ENCODE data around the gene POFUT2.

Gene POFUT2

GRCh38 chr21:45244799-45245340 is 42.8 kb downstream of the POFUT2 start:
- no peak for TF ChIP-seq PATZ1 (CRISPR knock-in tag; IDR thresholded peaks at IDR 0.05; ENCODE audit: borderline replicate concordance)
- TF ChIP-seq, protein P1, sequence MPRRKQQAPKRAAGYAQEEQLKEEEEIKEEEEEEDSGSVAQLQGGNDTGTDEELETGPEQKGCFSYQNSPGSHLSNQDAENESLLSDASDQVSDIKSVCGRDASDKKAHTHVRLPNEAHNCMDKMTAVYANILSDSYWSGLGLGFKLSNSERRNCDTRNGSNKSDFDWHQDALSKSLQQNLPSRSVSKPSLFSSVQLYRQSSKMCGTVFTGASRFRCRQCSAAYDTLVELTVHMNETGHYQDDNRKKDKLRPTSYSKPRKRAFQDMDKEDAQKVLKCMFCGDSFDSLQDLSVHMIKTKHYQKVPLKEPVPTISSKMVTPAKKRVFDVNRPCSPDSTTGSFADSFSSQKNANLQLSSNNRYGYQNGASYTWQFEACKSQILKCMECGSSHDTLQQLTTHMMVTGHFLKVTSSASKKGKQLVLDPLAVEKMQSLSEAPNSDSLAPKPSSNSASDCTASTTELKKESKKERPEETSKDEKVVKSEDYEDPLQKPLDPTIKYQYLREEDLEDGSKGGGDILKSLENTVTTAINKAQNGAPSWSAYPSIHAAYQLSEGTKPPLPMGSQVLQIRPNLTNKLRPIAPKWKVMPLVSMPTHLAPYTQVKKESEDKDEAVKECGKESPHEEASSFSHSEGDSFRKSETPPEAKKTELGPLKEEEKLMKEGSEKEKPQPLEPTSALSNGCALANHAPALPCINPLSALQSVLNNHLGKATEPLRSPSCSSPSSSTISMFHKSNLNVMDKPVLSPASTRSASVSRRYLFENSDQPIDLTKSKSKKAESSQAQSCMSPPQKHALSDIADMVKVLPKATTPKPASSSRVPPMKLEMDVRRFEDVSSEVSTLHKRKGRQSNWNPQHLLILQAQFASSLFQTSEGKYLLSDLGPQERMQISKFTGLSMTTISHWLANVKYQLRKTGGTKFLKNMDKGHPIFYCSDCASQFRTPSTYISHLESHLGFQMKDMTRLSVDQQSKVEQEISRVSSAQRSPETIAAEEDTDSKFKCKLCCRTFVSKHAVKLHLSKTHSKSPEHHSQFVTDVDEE (CRISPR knock-in tag; IDR thresholded peaks at IDR 0.05) = no peak
- TF ChIP-seq, protein P2, sequence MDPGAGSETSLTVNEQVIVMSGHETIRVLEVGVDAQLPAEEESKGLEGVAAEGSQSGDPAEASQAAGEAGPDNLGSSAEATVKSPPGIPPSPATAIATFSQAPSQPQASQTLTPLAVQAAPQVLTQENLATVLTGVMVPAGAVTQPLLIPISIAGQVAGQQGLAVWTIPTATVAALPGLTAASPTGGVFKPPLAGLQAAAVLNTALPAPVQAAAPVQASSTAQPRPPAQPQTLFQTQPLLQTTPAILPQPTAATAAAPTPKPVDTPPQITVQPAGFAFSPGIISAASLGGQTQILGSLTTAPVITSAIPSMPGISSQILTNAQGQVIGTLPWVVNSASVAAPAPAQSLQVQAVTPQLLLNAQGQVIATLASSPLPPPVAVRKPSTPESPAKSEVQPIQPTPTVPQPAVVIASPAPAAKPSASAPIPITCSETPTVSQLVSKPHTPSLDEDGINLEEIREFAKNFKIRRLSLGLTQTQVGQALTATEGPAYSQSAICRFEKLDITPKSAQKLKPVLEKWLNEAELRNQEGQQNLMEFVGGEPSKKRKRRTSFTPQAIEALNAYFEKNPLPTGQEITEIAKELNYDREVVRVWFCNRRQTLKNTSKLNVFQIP (CRISPR knock-in tag; IDR thresholded peaks at IDR 0.05; ENCODE audit: borderline replicate concordance, low read depth) = no peak
- no peak for TF ChIP-seq ZC3H10 (CRISPR knock-in tag; IDR thresholded peaks at IDR 0.05)
- no peak for TF ChIP-seq GLIS3 (CRISPR knock-in tag; IDR thresholded peaks at IDR 0.05)
- no peak for TF ChIP-seq PPARA (CRISPR knock-in tag; IDR thresholded peaks at IDR 0.05; ENCODE audit: borderline replicate concordance)
- no peak for TF ChIP-seq ESRRG (CRISPR knock-in tag; IDR thresholded peaks at IDR 0.05)
- TF ChIP-seq OSR1 (CRISPR knock-in tag; IDR thresholded peaks at IDR 0.05) = no peak
- TF ChIP-seq ZNF565 (CRISPR knock-in tag; conservative IDR thresholded peaks at IDR 0.05; ENCODE audit: low read depth) = no peak
- TF ChIP-seq BACH2 (CRISPR knock-in tag; IDR thresholded peaks at IDR 0.05; ENCODE audit: borderline replicate concordance) = no peak
- no peak for TF ChIP-seq ZNF8 (CRISPR knock-in tag; IDR thresholded peaks at IDR 0.05)
- no peak for ATAC-seq

DNA sequence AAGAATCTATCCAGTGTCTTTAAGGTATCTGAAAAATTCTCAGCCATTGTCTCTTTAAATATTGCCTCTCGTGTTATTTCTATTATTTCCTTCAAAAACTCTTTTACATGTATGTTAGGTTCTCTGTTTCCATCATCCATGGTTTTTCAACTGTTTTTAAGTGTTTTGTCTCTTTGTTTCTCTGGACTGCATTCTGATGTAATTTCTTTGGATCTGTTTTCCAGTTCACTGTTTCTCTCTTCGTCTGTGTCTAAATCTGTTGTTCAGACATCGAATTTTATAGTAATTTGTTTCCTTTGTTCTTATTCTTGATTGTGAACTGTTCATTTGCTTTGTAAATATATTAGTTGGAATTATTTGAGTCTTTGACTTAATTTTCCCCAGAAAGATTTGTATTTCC is 44.1 kb downstream of the POFUT2 start:
- ATAC-seq = no peak
- TF ChIP-seq ZFP30 (CRISPR knock-in tag; IDR thresholded peaks at IDR 0.05) = peak; percentile 99
- TF ChIP-seq ARNTL (CRISPR knock-in tag; IDR thresholded peaks at IDR 0.05; ENCODE audit: borderline replicate concordance, low read depth) = no peak
- TF ChIP-seq TCF4 (CRISPR knock-in tag; IDR thresholded peaks at IDR 0.05; ENCODE audit: borderline replicate concordance) = no peak
- no peak for TF ChIP-seq SNAI2 (CRISPR knock-in tag; IDR thresholded peaks at IDR 0.05)

- ATAC-seq = no peak
- TF ChIP-seq ZNF8 (CRISPR knock-in tag; IDR thresholded peaks at IDR 0.05) (no peak), PPARA (CRISPR knock-in tag; IDR thresholded peaks at IDR 0.05; ENCODE audit: borderline replicate concordance) (no peak), ZC3H10 (CRISPR knock-in tag; IDR thresholded peaks at IDR 0.05) (no peak), TCF4 (CRISPR knock-in tag; IDR thresholded peaks at IDR 0.05; ENCODE audit: borderline replicate concordance) (no peak), ZFP3 (CRISPR knock-in tag; IDR thresholded peaks at IDR 0.05) (no peak), GLIS3 (CRISPR knock-in tag; IDR thresholded peaks at IDR 0.05) (no peak)
- TF ChIP-seq, protein P2 (CRISPR knock-in tag; IDR thresholded peaks at IDR 0.05; ENCODE audit: borderline replicate concordance, low read depth) = no peak
These were observed 46.3 kb downstream of the POFUT2 start for GRCh38 chr21:45241357-45241756.

DNA sequence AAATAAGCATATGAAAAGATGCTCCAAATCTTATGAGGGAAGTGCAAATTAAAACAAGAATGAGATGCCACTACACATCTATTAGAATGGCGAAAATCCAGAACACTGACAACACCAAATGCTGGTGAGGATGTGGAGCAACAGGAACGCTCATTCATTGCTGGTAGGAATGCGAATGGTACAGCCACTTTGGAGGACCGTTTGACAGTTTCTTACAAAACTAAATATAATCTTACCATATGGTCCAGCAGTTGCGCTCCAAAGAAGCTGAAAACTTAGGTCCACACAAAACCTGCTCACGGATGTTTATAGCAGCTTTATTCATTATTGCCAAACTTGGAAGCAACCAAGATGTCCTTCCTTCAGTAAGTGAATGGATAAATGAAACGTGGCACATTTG is 50.3 kb downstream of the POFUT2 start:
- TF ChIP-seq ZFP3 (CRISPR knock-in tag; IDR thresholded peaks at IDR 0.05) (no peak), ZFP30 (CRISPR knock-in tag; IDR thresholded peaks at IDR 0.05) (no peak), PPARA (CRISPR knock-in tag; IDR thresholded peaks at IDR 0.05; ENCODE audit: borderline replicate concordance) (no peak), ZNF565 (CRISPR knock-in tag; conservative IDR thresholded peaks at IDR 0.05; ENCODE audit: low read depth) (no peak), OSR1 (CRISPR knock-in tag; IDR thresholded peaks at IDR 0.05) (no peak), RARB (CRISPR knock-in tag; IDR thresholded peaks at IDR 0.05) (no peak), GLIS3 (CRISPR knock-in tag; IDR thresholded peaks at IDR 0.05) (no peak), BACH2 (CRISPR knock-in tag; IDR thresholded peaks at IDR 0.05; ENCODE audit: borderline replicate concordance) (no peak), ESRRG (CRISPR knock-in tag; IDR thresholded peaks at IDR 0.05) (no peak), PATZ1 (CRISPR knock-in tag; IDR thresholded peaks at IDR 0.05; ENCODE audit: borderline replicate concordance) (no peak), SNAI2 (CRISPR knock-in tag; IDR thresholded peaks at IDR 0.05) (no peak), ARNTL (CRISPR knock-in tag; IDR thresholded peaks at IDR 0.05; ENCODE audit: borderline replicate concordance, low read depth) (no peak), CSDC2 (CRISPR knock-in tag; IDR thresholded peaks at IDR 0.05) (no peak), ZNF8 (CRISPR knock-in tag; IDR thresholded peaks at IDR 0.05) (no peak), TCF4 (CRISPR knock-in tag; IDR thresholded peaks at IDR 0.05; ENCODE audit: borderline replicate concordance) (no peak), ZNF70 (CRISPR knock-in tag; IDR thresholded peaks at IDR 0.05) (no peak)
- TF ChIP-seq, protein P3, sequence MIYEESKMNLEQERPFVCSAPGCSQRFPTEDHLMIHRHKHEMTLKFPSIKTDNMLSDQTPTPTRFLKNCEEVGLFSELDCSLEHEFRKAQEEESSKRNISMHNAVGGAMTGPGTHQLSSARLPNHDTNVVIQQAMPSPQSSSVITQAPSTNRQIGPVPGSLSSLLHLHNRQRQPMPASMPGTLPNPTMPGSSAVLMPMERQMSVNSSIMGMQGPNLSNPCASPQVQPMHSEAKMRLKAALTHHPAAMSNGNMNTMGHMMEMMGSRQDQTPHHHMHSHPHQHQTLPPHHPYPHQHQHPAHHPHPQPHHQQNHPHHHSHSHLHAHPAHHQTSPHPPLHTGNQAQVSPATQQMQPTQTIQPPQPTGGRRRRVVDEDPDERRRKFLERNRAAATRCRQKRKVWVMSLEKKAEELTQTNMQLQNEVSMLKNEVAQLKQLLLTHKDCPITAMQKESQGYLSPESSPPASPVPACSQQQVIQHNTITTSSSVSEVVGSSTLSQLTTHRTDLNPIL (CRISPR knock-in tag; IDR thresholded peaks at IDR 0.05; ENCODE audit: low read depth) = no peak
- ATAC-seq = no peak
